ENCODE results near the gene HOXB9. TPM values are rescaled to one million over a fixed set of nuclear protein-coding genes. Genes with fewer than 3 reads are reported as not detected.

Gene HOXB9
- polyA plus RNA-seq, 1 donor from 2014 or later, result not detected

DNA sequence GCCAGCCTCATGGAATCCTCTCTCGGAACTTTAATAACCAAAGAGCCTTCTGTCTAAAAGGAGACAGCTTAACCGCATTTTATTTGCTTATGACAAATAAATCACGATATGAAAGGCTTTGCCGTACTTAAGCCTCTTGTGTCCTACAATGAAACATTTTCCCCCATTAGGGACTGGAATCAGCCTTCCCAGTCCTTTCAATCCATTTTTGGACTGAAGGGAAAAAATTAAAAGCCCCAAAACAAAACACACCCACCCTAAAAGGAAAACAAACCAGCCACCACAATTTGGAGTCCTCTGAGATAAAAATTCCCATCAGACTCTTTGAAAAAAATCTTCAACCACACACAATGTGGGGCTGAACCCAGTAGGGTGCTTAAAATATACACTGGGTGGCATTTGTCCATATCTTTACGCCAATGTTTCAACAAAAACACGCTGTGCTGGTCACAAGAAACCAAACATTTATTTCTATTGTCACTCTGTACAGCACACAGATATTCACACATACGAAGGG is 51.0 kb downstream of the HOXB9 start:
- H3K9me3 Mint-ChIP-seq, result no peaks in the 10 kb centered on the region
- no peak overlapping the region for H3K27ac Mint-ChIP-seq
- H3K4me3 Mint-ChIP-seq, result peak overlapping the region in 2 of 4 donors; percentile 53 to 70
- H3K4me1 Mint-ChIP-seq, result peaks cover 15 to 20% (median 20%) of the 10 kb centered on the region in 3 donors
- H3K27me3 Mint-ChIP-seq, result peaks cover 28% of the 10 kb centered on the region
- no peaks in the 10 kb centered on the region for H3K36me3 Mint-ChIP-seq

DNA sequence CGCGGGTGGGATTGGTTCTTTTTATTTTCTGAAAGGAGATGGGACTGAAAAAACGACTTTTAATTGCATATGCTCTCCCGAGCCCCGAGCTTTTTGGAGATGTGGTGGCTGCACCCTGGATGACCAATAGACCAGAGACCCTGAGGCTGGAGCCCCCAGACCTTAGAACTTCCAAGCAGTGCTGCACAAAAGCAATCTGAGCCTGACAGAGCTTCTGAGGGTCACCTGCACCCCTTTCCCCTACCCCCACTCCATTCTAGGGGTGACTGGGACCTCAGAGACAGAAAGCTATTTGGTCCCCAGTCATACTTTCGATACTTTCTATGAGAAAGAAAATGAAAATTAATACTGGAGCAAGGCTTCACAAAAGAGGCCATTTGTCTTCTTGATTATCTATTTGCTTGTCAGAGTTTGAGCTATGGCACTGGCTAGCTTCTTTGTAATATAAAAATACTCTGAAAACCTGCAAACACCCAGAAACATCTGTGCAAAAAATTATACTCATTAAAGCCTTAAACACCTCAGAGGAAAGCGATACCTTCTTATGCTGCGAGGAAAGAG is 51.6 kb downstream of the HOXB9 start:
- Mint-ChIP-seq H3K4me1 (peaks cover 12 to 18% (median 14%) of the 10 kb centered on the region in 3 donors), H3K27ac (no peak overlapping the region), H3K36me3 (no peaks in the 10 kb centered on the region), H3K9me3 (no peaks in the 10 kb centered on the region), H3K4me3 (peak overlapping the region in 1 of 4 donors; percentile 53), H3K27me3 (peaks cover 25% of the 10 kb centered on the region)

- H3K4me1 Mint-ChIP-seq, result peaks cover 0 to 7% (median 0%) of the 10 kb centered on the region in 3 donors
- peak overlapping the region in 1 of 4 donors; percentile 13 for H3K4me3 Mint-ChIP-seq
- peaks cover 6% of the 10 kb centered on the region for H3K27me3 Mint-ChIP-seq
- H3K9me3 Mint-ChIP-seq, result peaks cover 0 to 1% (median 0%) of the 10 kb centered on the region in 3 donors
- peaks cover 2% of the 10 kb centered on the region for H3K36me3 Mint-ChIP-seq
- peak overlapping the region in 1 of 3 donors; percentile 66 for H3K27ac Mint-ChIP-seq
These were observed 54.2 kb downstream of the HOXB9 start for GRCh38 chr17:48571826-48572417.

Other genes with a start within 250 kb of the HOXB9 start
- 11.5 TPM for gene SKAP1, start 196.1 kb downstream of the HOXB9 start, polyA plus RNA-seq
- gene HOXB1, start 95.3 kb downstream of the HOXB9 start, polyA plus RNA-seq, result not detected
- 0.94 TPM for gene HOXB2, start 81.2 kb downstream of the HOXB9 start, polyA plus RNA-seq
- 0.14 TPM for gene HOXB4, start 48.0 kb downstream of the HOXB9 start, polyA plus RNA-seq
- 0.34 TPM for gene HOXB3, start 36.1 kb downstream of the HOXB9 start, polyA plus RNA-seq
- gene HOXB5, start 32.6 kb downstream of the HOXB9 start, polyA plus RNA-seq, result not detected
- not detected for gene HOXB6, start 21.4 kb downstream of the HOXB9 start, polyA plus RNA-seq
- not detected for gene HOXB7, start 15.3 kb downstream of the HOXB9 start, polyA plus RNA-seq
- not detected for gene HOXB8, start 11.1 kb downstream of the HOXB9 start, polyA plus RNA-seq
- gene PRAC1, start 96.2 kb upstream of the HOXB9 start, polyA plus RNA-seq, result not detected
- gene PRAC2, start 96.8 kb upstream of the HOXB9 start, polyA plus RNA-seq, result not detected
- gene HOXB13, start 102.4 kb upstream of the HOXB9 start, polyA plus RNA-seq, result not detected
- not detected for gene TTLL6, start 190.9 kb upstream of the HOXB9 start, polyA plus RNA-seq
- gene CALCOCO2, start 204.7 kb upstream of the HOXB9 start, polyA plus RNA-seq, result 138 TPM